ENCODE results near the gene TMEM217.

Gene TMEM217

GRCh38 chr6:37241775-37242428 is 16.0 kb downstream of the TMEM217 start:
- no peaks in the 10 kb centered on the region for H3K27me3 ChIP-seq (ENCODE audit: control insufficient read depth, insufficient read depth, low read length)
- H3K4me3 ChIP-seq (ENCODE audit: low read length) = peak overlapping the region; percentile 28
- no peaks in the 10 kb centered on the region for H3K9me3 ChIP-seq (replicated peaks; ENCODE audit: low read length)
- H3K9ac ChIP-seq (ENCODE audit: low read depth, low read length) = peak overlapping the region; percentile 82
- H3K4me1 ChIP-seq (ENCODE audit: control insufficient read depth, insufficient read depth, low read length) = peaks cover 61% of the 10 kb centered on the region
- H3K36me3 ChIP-seq (ENCODE audit: insufficient read depth, low read length) = no peaks in the 10 kb centered on the region
- H3K4me2 ChIP-seq (ENCODE audit: low read length) = peak overlapping the region; percentile 71

GRCh38 chr6:37241131-37241530 is 16.8 kb downstream of the TMEM217 start:
- Histone ChIP-seq H3K4me3 (ENCODE audit: low read length) (no peak overlapping the region), H3K9ac (ENCODE audit: low read depth, low read length) (peak overlapping the region; percentile 82), H3K4me2 (ENCODE audit: low read length) (no peak overlapping the region), H3K9me3 (replicated peaks; ENCODE audit: low read length) (no peaks in the 10 kb centered on the region), H3K36me3 (ENCODE audit: insufficient read depth, low read length) (no peaks in the 10 kb centered on the region), H3K4me1 (ENCODE audit: control insufficient read depth, insufficient read depth, low read length) (peaks cover 61% of the 10 kb centered on the region), H3K27me3 (ENCODE audit: control insufficient read depth, insufficient read depth, low read length) (no peaks in the 10 kb centered on the region)

GRCh38 chr6:37239950-37240713 is 17.8 kb downstream of the TMEM217 start:
- peaks cover 56% of the 10 kb centered on the region for H3K4me1 ChIP-seq (ENCODE audit: control insufficient read depth, insufficient read depth, low read length)
- no peaks in the 10 kb centered on the region for H3K27me3 ChIP-seq (ENCODE audit: control insufficient read depth, insufficient read depth, low read length)
- H3K9ac ChIP-seq (ENCODE audit: low read depth, low read length) = peak overlapping the region; percentile 83
- H3K9me3 ChIP-seq (replicated peaks; ENCODE audit: low read length) = no peaks in the 10 kb centered on the region
- no peak overlapping the region for H3K4me3 ChIP-seq (ENCODE audit: low read length)
- H3K4me2 ChIP-seq (ENCODE audit: low read length) = peak overlapping the region; percentile 59
- no peaks in the 10 kb centered on the region for H3K36me3 ChIP-seq (ENCODE audit: insufficient read depth, low read length)

- Histone ChIP-seq H3K4me3 (ENCODE audit: low read length) (no peak overlapping the region), H3K36me3 (ENCODE audit: insufficient read depth, low read length) (no peaks in the 10 kb centered on the region), H3K4me1 (ENCODE audit: control insufficient read depth, insufficient read depth, low read length) (peaks cover 53% of the 10 kb centered on the region), H3K9me3 (replicated peaks; ENCODE audit: low read length) (no peaks in the 10 kb centered on the region), H3K27me3 (ENCODE audit: control insufficient read depth, insufficient read depth, low read length) (no peaks in the 10 kb centered on the region), H3K9ac (ENCODE audit: low read depth, low read length) (peak overlapping the region; percentile 83), H3K4me2 (ENCODE audit: low read length) (peak overlapping the region; percentile 59)
These were observed 18.4 kb downstream of the TMEM217 start for GRCh38 chr6:37239526-37239925.

GRCh38 chr6:37238381-37238780 is 19.6 kb downstream of the TMEM217 start:
- Histone ChIP-seq H3K9ac (ENCODE audit: low read depth, low read length) (no peak overlapping the region), H3K27me3 (ENCODE audit: control insufficient read depth, insufficient read depth, low read length) (no peaks in the 10 kb centered on the region), H3K4me2 (ENCODE audit: low read length) (no peak overlapping the region), H3K4me1 (ENCODE audit: control insufficient read depth, insufficient read depth, low read length) (peaks cover 41% of the 10 kb centered on the region), H3K9me3 (replicated peaks; ENCODE audit: low read length) (no peaks in the 10 kb centered on the region), H3K36me3 (ENCODE audit: insufficient read depth, low read length) (no peaks in the 10 kb centered on the region), H3K4me3 (ENCODE audit: low read length) (no peak overlapping the region)

GRCh38 chr6:37237789-37238188 is 20.2 kb downstream of the TMEM217 start:
- H3K4me2 ChIP-seq (ENCODE audit: low read length) = no peak overlapping the region
- no peak overlapping the region for H3K4me3 ChIP-seq (ENCODE audit: low read length)
- peaks cover 36% of the 10 kb centered on the region for H3K4me1 ChIP-seq (ENCODE audit: control insufficient read depth, insufficient read depth, low read length)
- no peaks in the 10 kb centered on the region for H3K36me3 ChIP-seq (ENCODE audit: insufficient read depth, low read length)
- no peaks in the 10 kb centered on the region for H3K9me3 ChIP-seq (replicated peaks; ENCODE audit: low read length)
- H3K9ac ChIP-seq (ENCODE audit: low read depth, low read length) = no peak overlapping the region
- no peaks in the 10 kb centered on the region for H3K27me3 ChIP-seq (ENCODE audit: control insufficient read depth, insufficient read depth, low read length)

- no peaks in the 10 kb centered on the region for H3K9me3 ChIP-seq (replicated peaks; ENCODE audit: low read length)
- peaks cover 27% of the 10 kb centered on the region for H3K4me1 ChIP-seq (ENCODE audit: control insufficient read depth, insufficient read depth, low read length)
- H3K27me3 ChIP-seq (ENCODE audit: control insufficient read depth, insufficient read depth, low read length) = no peaks in the 10 kb centered on the region
- no peak overlapping the region for H3K9ac ChIP-seq (ENCODE audit: low read depth, low read length)
- H3K4me3 ChIP-seq (ENCODE audit: low read length) = no peak overlapping the region
- no peak overlapping the region for H3K4me2 ChIP-seq (ENCODE audit: low read length)
- H3K36me3 ChIP-seq (ENCODE audit: insufficient read depth, low read length) = no peaks in the 10 kb centered on the region
These were observed 21.0 kb downstream of the TMEM217 start for GRCh38 chr6:37236921-37237320.

GRCh38 chr6:37233541-37233940 is 24.4 kb downstream of the TMEM217 start:
- H3K4me2 ChIP-seq (ENCODE audit: low read length) = no peak overlapping the region
- no peaks in the 10 kb centered on the region for H3K27me3 ChIP-seq (ENCODE audit: control insufficient read depth, insufficient read depth, low read length)
- H3K4me1 ChIP-seq (ENCODE audit: control insufficient read depth, insufficient read depth, low read length) = no peaks in the 10 kb centered on the region
- no peak overlapping the region for H3K9ac ChIP-seq (ENCODE audit: low read depth, low read length)
- no peaks in the 10 kb centered on the region for H3K36me3 ChIP-seq (ENCODE audit: insufficient read depth, low read length)
- no peak overlapping the region for H3K4me3 ChIP-seq (ENCODE audit: low read length)
- no peaks in the 10 kb centered on the region for H3K9me3 ChIP-seq (replicated peaks; ENCODE audit: low read length)

GRCh38 chr6:37232430-37233017 is 25.4 kb downstream of the TMEM217 start:
- no peaks in the 10 kb centered on the region for H3K27me3 ChIP-seq (ENCODE audit: control insufficient read depth, insufficient read depth, low read length)
- H3K36me3 ChIP-seq (ENCODE audit: insufficient read depth, low read length) = no peaks in the 10 kb centered on the region
- no peak overlapping the region for H3K9ac ChIP-seq (ENCODE audit: low read depth, low read length)
- H3K4me1 ChIP-seq (ENCODE audit: control insufficient read depth, insufficient read depth, low read length) = no peaks in the 10 kb centered on the region
- no peak overlapping the region for H3K4me2 ChIP-seq (ENCODE audit: low read length)
- no peak overlapping the region for H3K4me3 ChIP-seq (ENCODE audit: low read length)
- no peaks in the 10 kb centered on the region for H3K9me3 ChIP-seq (replicated peaks; ENCODE audit: low read length)

GRCh38 chr6:37230104-37230503 is 27.8 kb downstream of the TMEM217 start:
- Histone ChIP-seq H3K36me3 (ENCODE audit: insufficient read depth, low read length) (no peaks in the 10 kb centered on the region), H3K9me3 (replicated peaks; ENCODE audit: low read length) (no peaks in the 10 kb centered on the region)

GRCh38 chr6:37225350-37226169 is 32.4 kb downstream of the TMEM217 start:
- H3K4me2 ChIP-seq (ENCODE audit: low read length) = no peak overlapping the region
- H3K27me3 ChIP-seq (ENCODE audit: control insufficient read depth, insufficient read depth, low read length) = no peaks in the 10 kb centered on the region
- no peak overlapping the region for H3K4me3 ChIP-seq (ENCODE audit: low read length)
- H3K36me3 ChIP-seq (ENCODE audit: insufficient read depth, low read length) = no peaks in the 10 kb centered on the region
- H3K4me1 ChIP-seq (ENCODE audit: control insufficient read depth, insufficient read depth, low read length) = peaks cover 3% of the 10 kb centered on the region
- H3K9ac ChIP-seq (ENCODE audit: low read depth, low read length) = no peak overlapping the region
- H3K9me3 ChIP-seq (replicated peaks; ENCODE audit: low read length) = no peaks in the 10 kb centered on the region

More at GRCh38 chr6:37230104-37230503, 27.8 kb downstream of the TMEM217 start:
- Histone ChIP-seq H3K4me2 (ENCODE audit: low read length) (no peak overlapping the region), H3K9ac (ENCODE audit: low read depth, low read length) (no peak overlapping the region), H3K4me3 (ENCODE audit: low read length) (no peak overlapping the region), H3K27me3 (ENCODE audit: control insufficient read depth, insufficient read depth, low read length) (no peaks in the 10 kb centered on the region), H3K4me1 (ENCODE audit: control insufficient read depth, insufficient read depth, low read length) (no peaks in the 10 kb centered on the region)

All from skeletal muscle satellite cell (primary cell).